Activated T-cell treated with anti-CD3 and anti-CD28 coated beads, Interleukin-2, amount 50 U/mL, for 1 hour (primary cell): ENCODE results near the gene KCTD19.
A peak's percentile ranks its signal among the peaks of the same experiment; 100 is the strongest.

Experiments used
- DNase-seq: peaks from one replicate; pipeline ENCODE4 v3.0.0-alpha.2; 2020

KCTD19 gene

DNA sequence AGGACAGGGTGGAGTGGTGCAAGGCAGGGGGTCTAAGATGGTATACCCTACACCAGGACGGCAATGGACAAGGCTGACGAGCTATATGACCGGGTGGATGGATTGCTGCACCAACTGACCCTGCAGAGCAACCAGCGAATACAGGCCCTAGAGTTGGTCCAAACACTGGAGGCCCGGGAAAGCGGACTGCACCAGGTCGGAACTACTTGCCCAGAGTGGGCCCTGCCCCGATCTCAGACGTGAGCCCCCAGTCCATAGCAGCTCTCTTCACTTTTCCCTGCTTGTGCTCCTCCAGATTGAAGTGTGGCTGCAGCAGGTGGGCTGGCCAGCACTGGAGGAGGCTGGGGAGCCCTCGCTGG, 44.1 kb downstream of the KCTD19 start:
- DNase-seq = no peak

GRCh38 chr16:67281536-67282446, 44.8 kb downstream of the KCTD19 start:
- DNase-seq = no peak

- DNase-seq = no peak
These were observed 46.2 kb downstream of the KCTD19 start for GRCh38 chr16:67280090-67281015.

GRCh38 chr16:67279296-67280089, 47.0 kb downstream of the KCTD19 start, which contains the start of gene PLEKHG4:
PLEKHG4 (plus strand) TSS chr16:67279532; CDS start chr16:67280045, 513 bp downstream.
- peak; percentile 84 for DNase-seq

- no peak for DNase-seq
These were observed 47.7 kb downstream of the KCTD19 start for GRCh38 chr16:67278773-67279295.

DNA sequence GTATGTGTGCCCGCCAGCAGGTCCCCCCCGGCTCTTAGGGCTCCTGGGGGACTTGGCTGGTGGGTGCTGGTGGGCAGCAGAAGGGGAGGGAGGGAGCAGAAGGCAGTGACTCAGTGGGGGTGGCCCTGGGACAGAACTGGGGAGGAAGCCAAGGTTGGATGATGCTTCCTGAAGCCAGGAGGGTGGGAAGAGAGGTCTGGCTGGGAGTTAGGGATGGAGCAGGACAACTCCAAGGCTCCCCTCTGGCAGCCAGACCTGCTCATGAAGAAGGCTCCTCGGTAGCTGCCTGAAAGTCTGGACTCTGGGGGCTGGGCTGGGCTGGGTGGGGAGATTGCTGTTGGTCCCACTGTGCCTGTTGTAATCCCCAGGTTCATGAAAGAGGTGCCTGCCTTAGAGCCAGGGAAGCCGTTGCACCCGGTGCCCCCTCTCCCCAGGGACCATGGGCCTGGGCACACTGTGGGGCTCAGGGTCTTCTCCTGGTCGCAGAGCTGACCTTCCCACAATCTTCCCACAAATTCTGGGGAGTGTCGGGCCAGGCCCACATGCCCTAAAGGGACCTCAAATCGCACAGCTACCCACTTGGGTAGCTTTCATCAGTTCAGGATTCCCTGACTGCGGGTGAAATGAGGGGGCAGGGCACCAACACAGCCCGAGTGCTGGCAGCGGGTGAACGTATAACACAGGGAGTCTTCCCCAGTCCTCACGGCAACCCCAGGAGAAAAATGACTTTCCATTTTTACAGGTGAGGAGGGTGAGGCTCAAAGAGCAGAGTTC, 48.4 kb downstream of the KCTD19 start:
- no peak for DNase-seq

- no peak for DNase-seq
These were observed 49.1 kb downstream of the KCTD19 start for GRCh38 chr16:67277294-67277998.

- no peak for DNase-seq
These were observed 51.2 kb downstream of the KCTD19 start for GRCh38 chr16:67275321-67275720.

GRCh38 chr16:67271446-67271845, 55.1 kb downstream of the KCTD19 start:
- no peak for DNase-seq

- DNase-seq = no peak
These were observed 55.6 kb downstream of the KCTD19 start for GRCh38 chr16:67270931-67271338.

DNA sequence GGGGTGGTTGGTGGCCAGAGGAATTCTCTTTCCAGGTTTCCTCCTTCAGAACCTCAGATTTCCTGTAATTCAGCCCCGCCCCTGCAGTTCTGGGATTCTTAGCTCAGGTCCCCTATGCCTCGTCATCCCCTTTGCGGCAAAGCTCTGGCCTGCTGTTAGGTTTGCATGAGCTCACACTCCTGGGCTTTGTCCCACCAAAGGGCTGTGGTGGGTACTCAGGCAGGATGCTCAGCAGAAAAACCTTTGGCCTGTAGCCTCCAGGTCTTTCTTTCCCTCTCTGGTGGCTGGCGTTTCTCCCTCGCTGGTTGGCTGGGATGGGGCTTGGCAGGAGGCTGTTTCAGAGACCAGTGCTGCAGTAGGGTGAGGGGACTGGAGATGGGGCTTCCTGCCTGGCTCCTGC, 56.8 kb downstream of the KCTD19 start:
- no peak for DNase-seq

DNA sequence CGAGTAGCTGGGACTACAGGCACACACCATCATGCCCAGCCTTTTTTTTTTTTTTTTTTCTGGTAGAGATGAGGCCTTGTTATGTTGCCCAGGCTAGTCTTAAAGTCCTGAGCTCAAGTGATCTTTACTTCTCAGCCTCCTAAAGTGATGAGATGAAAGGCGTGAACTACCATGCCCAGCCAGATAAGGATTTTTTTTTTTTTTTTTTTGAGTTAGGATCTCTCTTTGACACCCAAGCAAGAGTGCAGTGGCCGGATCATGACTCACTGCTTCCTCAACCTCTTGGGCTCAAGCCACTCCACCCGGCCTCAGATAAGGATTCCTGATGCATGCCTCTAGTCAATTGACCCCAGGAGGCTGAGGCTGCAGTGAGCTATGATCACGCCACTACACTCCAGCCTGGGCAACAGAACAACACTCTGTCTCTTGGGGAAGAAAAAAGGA, 58.4 kb downstream of the KCTD19 start:
- DNase-seq = no peak

DNA sequence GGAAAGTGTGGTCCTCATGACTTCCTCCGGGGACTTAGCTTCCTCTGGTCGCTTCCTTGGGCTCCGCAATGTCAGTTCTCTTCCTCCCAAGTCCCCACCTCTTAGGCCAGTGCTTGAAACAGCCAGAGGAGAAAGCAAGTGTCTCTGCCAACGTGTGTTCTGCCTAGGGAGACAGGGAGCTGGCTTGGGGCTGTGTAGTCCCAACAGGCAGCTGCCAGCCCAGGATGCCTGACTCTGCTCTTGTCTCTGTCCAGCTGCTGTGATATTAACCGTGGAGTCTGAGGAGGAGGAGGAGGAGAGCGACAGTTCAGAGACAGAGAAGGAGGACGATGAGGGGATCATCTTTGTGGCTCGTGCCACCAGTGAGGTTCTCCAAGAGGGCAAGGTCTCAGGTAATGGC, 60.7 kb downstream of the KCTD19 start:
- no peak for DNase-seq

GRCh38 chr16:67264866-67265265, 61.7 kb downstream of the KCTD19 start:
- DNase-seq = no peak

DNA sequence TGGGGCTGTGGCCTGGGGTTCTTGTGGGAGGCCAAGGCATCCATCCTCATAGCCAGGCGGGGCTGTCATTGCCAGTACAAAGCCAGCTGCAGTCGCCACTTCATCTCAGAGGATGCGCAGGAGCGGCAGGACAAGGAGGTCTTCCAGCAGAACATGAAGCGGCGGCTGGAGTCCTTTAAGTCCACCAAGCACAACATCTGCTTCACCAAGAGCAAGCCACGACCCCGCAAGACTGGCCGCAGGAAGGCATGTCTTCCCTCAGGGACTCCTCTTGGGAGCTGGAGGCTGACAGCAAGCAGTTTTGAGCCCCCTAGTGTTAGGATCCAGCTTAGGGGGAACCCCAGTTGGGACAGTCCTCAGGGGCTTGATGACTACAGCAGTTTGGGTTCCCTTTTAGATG, 62.3 kb downstream of the KCTD19 start:
- DNase-seq = no peak

GRCh38 chr16:67263201-67263600, 63.3 kb downstream of the KCTD19 start:
- no peak for DNase-seq

DNA sequence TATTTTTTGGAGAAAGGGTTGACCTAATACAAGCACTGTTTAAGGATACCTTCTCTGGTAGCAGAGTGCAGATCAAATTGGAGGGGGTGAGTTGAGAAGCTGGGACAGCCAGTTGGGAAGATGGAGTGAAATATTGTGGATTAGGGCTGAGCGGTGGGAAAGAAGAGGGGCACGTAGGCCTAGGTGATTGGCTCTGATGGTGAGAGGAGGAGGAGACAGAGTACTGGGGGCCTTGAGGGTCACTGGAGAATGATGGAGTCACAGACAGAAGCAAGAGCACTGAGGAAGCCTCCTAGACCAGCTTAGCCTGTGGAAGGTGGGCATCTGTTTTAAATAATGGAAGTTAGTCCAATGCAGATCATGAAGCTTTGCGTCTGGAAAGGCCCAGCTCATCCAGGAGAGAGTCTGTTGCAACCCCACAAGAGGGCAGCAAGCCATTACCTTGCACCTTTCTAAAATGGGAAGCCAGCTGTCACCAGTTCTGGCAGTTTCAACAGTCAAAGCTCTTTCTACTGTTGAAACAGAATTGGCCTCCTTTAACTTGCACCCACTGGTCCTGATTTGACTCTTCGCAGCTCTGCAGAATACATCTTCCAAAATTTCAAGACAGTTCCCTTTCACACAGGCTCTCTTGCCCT, 66.0 kb downstream of the KCTD19 start:
- DNase-seq = no peak

- DNase-seq = no peak
These were observed 66.8 kb downstream of the KCTD19 start for GRCh38 chr16:67259705-67260104.

DNA sequence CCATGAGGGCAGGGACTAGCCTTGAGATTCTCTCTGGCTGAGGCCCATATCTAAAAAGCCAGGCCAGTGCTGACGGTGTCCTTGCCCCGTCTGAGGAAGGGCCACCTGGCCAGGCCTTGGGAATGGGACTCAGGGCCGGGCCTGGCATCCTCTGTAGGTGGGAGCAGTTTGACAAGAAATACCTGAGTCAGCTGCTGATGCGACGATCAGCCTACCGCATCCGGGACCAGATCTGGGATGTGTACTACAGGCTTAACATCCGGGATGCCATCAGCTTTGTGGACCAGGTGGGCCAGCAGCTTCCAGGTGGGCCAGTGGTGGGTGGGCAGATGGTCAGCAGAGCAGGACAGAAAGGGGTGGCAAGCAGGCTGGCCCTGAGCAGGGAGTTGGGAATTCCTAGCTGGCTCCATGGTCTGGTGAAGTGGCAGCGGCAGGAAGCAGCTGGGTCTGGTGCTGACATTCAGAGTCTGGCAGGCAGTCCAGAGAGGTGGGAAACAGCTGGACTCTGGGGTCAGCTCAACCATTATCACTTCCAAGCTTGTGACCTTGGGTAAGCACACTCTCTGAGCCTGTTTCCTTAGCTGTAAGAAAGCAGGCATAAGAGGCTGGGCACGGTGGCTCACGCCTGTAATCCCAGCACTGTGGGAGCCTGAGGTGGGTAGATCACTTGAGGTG, 68.2 kb downstream of the KCTD19 start:
- DNase-seq = no peak
